Mesodermal cell (in vitro differentiated cells): ENCODE measurements around the gene SERP2.
A peak's percentile ranks its signal among the peaks of the same experiment; 100 is the strongest.

Source experiments
- H3K27ac ChIP-seq: 2 replicates; pipeline ENCODE4 v1.7.0; 2013; ENCODE audit warnings: mild to moderate bottlenecking, low read depth, low read length, moderate library complexity; ENCODE audit not compliant: severe bottlenecking
- H3K36me3 ChIP-seq: 2 replicates; pipeline ENCODE4 v1.7.1; 2013; ENCODE audit warnings: mild to moderate bottlenecking, low read length, moderate library complexity; ENCODE audit not compliant: control insufficient read depth, insufficient read depth
- H3K4me1 ChIP-seq: one replicate; pipeline ENCODE4 v1.7.1; 2013; ENCODE audit warnings: mild to moderate bottlenecking, low read length; ENCODE audit not compliant: insufficient read depth, control insufficient read depth, poor library complexity, severe bottlenecking
- H3K4me3 ChIP-seq: 2 replicates; pipeline ENCODE4 v1.7.0; 2013; ENCODE audit warnings: low read length, control low read depth, mild to moderate bottlenecking; ENCODE audit not compliant: insufficient read depth, poor library complexity, severe bottlenecking; ENCODE audit errors: extremely low read depth
- H3K9me3 ChIP-seq: 2 replicates; pipeline ENCODE4 v1.7.1; 2013; ENCODE audit warnings: mild to moderate bottlenecking, low read length, moderate library complexity; ENCODE audit not compliant: control insufficient read depth
- WGBS, 2 experiments: methylation state at CpG; one replicate each; pipeline ENCODE4 v1.1.5; 2013; ENCODE audit warnings: missing lambda C conversion rate in 2 of 2; ENCODE audit not compliant: insufficient coverage in 2 of 2; 5-methylcytosine and 5-hydroxymethylcytosine counted together

SERP2 gene

GRCh38 chr13:44434766-44435141, 61.1 kb downstream of the SERP2 start:
- Histone ChIP-seq H3K4me3 (peak overlapping the region; percentile 75), H3K9me3 (no peaks in the 10 kb centered on the region), H3K27ac (peak overlapping the region; percentile 99), H3K36me3 (peaks cover 24% of the 10 kb centered on the region), H3K4me1 (peaks cover 8% of the 10 kb centered on the region)
- 0% methylated on average over 2 to 3 of the region's 4 CpGs for WGBS, 2 experiments

GRCh38 chr13:44435142-44435918, 61.7 kb downstream of the SERP2 start:
- peak overlapping the region; percentile 99 for H3K27ac ChIP-seq
- peaks cover 24% of the 10 kb centered on the region for H3K36me3 ChIP-seq
- peak overlapping the region; percentile 75 for H3K4me3 ChIP-seq
- H3K4me1 ChIP-seq = peaks cover 8% of the 10 kb centered on the region
- no peaks in the 10 kb centered on the region for H3K9me3 ChIP-seq
- WGBS, 2 experiments = 0 to 1% methylated on average over 29 to 31 of the region's 51 CpGs

GRCh38 chr13:44435919-44436510, 62.4 kb downstream of the SERP2 start:
- WGBS, 2 experiments = 0% methylated on average over 2 to 7 of the region's 9 CpGs
- Histone ChIP-seq H3K9me3 (no peaks in the 10 kb centered on the region), H3K4me1 (peaks cover 8% of the 10 kb centered on the region), H3K4me3 (peak overlapping the region; percentile 75), H3K27ac (peak overlapping the region; percentile 99), H3K36me3 (peaks cover 24% of the 10 kb centered on the region)

GRCh38 chr13:44436589-44437337, 63.1 kb downstream of the SERP2 start:
- Histone ChIP-seq H3K36me3 (peaks cover 24% of the 10 kb centered on the region), H3K27ac (peak overlapping the region; percentile 99), H3K4me3 (peak overlapping the region; percentile 75), H3K4me1 (peaks cover 8% of the 10 kb centered on the region), H3K9me3 (no peaks in the 10 kb centered on the region)
- WGBS, 2 experiments = 0% methylated on average over 24 to 25 of the region's 38 CpGs

- peaks cover 8% of the 10 kb centered on the region for H3K4me1 ChIP-seq
- H3K36me3 ChIP-seq = peaks cover 23% of the 10 kb centered on the region
- peak overlapping the region; percentile 75 for H3K4me3 ChIP-seq
- H3K9me3 ChIP-seq = no peaks in the 10 kb centered on the region
- WGBS, 2 experiments = 25 to 46% methylated on average over 1 of the region's 5 CpGs
- H3K27ac ChIP-seq = peak overlapping the region; percentile 86
These were observed 64.0 kb downstream of the SERP2 start for GRCh38 chr13:44437356-44438233.

GRCh38 chr13:44438234-44438579, 64.6 kb downstream of the SERP2 start:
- H3K9me3 ChIP-seq = no peaks in the 10 kb centered on the region
- WGBS, 2 experiments = 18 to 40% methylated on average over 1 to 3 of the region's 3 CpGs

GRCh38 chr13:44439452-44440024, 65.9 kb downstream of the SERP2 start:
- 88% methylated on average over 2 to 3 of the region's 4 CpGs for WGBS, 2 experiments
- Histone ChIP-seq H3K9me3 (no peaks in the 10 kb centered on the region), H3K27ac (peak overlapping the region; percentile 46), H3K4me1 (peaks cover 3% of the 10 kb centered on the region), H3K4me3 (no peak overlapping the region), H3K36me3 (peaks cover 4% of the 10 kb centered on the region)

More at GRCh38 chr13:44438234-44438579, 64.6 kb downstream of the SERP2 start:
- no peak overlapping the region for H3K27ac ChIP-seq
- peaks cover 8% of the 10 kb centered on the region for H3K4me1 ChIP-seq
- peaks cover 17% of the 10 kb centered on the region for H3K36me3 ChIP-seq
- H3K4me3 ChIP-seq = no peak overlapping the region

GRCh38 chr13:44440046-44440608, 66.5 kb downstream of the SERP2 start:
- no peak overlapping the region for H3K4me3 ChIP-seq
- H3K9me3 ChIP-seq = no peaks in the 10 kb centered on the region
- WGBS, 2 experiments = 85 to 100% methylated on average over 3 to 9 of the region's 10 CpGs
- H3K4me1 ChIP-seq = peaks cover 3% of the 10 kb centered on the region
- no peaks in the 10 kb centered on the region for H3K36me3 ChIP-seq
- peak overlapping the region; percentile 46 for H3K27ac ChIP-seq
